ENCODE results near the gene FAM20C.

FAM20C gene

DNA sequence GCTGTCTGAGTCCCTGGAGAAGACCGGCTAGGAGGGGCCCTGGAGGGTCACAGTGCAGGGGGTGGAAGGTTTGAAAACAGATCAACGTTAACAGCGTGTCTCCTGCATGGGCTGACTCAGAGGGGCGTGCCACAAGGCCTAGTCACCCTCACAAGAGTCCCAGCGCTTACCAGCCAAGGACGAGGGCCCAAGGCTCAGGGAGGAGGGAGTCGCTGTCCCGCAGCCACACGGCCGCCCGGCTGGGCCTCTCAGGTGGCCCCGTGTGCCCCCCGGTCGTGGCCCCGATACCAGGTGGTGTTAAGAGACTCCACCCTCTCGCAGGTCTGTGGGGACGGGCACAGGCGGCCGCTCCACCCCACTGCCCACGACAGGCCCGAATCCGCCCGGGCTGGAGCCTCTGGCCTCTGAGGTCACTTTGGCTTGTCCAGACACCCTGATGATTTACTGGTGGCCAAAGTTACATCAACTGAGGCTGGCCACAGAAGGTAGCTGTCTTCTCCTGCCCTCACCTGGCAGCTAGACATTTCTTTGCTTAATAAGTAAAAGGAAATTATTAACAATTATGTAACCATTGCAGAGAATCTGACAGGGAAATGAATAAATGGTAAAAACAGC, 34.0 kb downstream of the FAM20C start:
- H3K9me3 ChIP-seq (ENCODE audit: control insufficient read depth in 5 of 5, low read length in 5 of 5): no peaks in the 10 kb centered on the region
- H3K27me3 ChIP-seq (ENCODE audit: control insufficient read depth in 5 of 5, insufficient read depth in 4 of 5, low read length in 5 of 5): no peaks in the 10 kb centered on the region

DNA sequence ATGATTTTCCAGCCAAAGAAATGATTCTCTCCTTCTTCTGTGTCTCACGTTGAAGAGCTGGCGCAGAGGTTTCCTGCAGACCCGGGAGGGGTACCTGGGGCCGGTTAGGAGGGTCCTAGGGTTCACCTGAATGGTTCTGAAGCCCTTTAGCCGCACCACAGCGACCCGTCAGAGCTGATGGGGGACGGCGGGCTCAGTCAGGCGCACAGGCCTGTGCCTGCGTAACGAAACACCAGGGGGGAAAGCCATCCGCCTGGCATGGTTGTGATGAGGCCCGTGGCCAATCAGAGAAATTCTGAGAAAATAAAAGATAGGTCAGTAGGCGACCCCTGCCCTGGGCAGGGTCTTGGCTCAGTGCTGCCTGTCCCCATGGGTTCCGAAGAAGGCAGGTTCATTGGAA, 35.6 kb downstream of the FAM20C start:
- Histone ChIP-seq H3K27ac (ENCODE audit: low read depth, low read length) (no peak overlapping the region), H3K27me3 (ENCODE audit: control insufficient read depth in 5 of 5, insufficient read depth in 4 of 5, low read length in 5 of 5) (no peaks in the 10 kb centered on the region), H3K9me3 (ENCODE audit: control insufficient read depth in 5 of 5, low read length in 5 of 5) (no peaks in the 10 kb centered on the region), H3K36me3 (ENCODE audit: control insufficient read depth in 5 of 5, insufficient read depth in 5 of 5, low read length in 5 of 5) (peaks cover 0 to 13% (median 0%) of the 10 kb centered on the region in 5 donors), H3K9ac (ENCODE audit: low read length in 5 of 5) (peak overlapping the region in 1 of 5 donors; percentile 19), H3K4me1 (ENCODE audit: control insufficient read depth in 5 of 5, insufficient read depth in 5 of 5, low read length in 5 of 5) (peaks cover 3 to 33% (median 25%) of the 10 kb centered on the region in 5 donors), H3K4me3 (ENCODE audit: low read depth in 1 of 5, low read length in 5 of 5) (no peak overlapping the region)

More for the DNA sequence above, 34.0 kb downstream of the FAM20C start:
- Histone ChIP-seq H3K4me1 (ENCODE audit: control insufficient read depth in 5 of 5, insufficient read depth in 5 of 5, low read length in 5 of 5) (peaks cover 0 to 19% (median 14%) of the 10 kb centered on the region in 5 donors), H3K9ac (ENCODE audit: low read length in 5 of 5) (no peak overlapping the region), H3K4me3 (ENCODE audit: low read depth in 1 of 5, low read length in 5 of 5) (no peak overlapping the region), H3K27ac (ENCODE audit: low read depth, low read length) (peak overlapping the region; percentile 24), H3K36me3 (ENCODE audit: control insufficient read depth in 5 of 5, insufficient read depth in 5 of 5, low read length in 5 of 5) (peaks cover 0 to 15% (median 0%) of the 10 kb centered on the region in 5 donors)

GRCh38 chr7:228610-229009, 36.2 kb downstream of the FAM20C start:
- peaks cover 6 to 40% (median 32%) of the 10 kb centered on the region in 5 donors for H3K4me1 ChIP-seq (ENCODE audit: control insufficient read depth in 5 of 5, insufficient read depth in 5 of 5, low read length in 5 of 5)
- no peak overlapping the region for H3K4me3 ChIP-seq (ENCODE audit: low read depth in 1 of 5, low read length in 5 of 5)

GRCh38 chr7:229184-229964, 37.0 kb downstream of the FAM20C start:
- peaks cover 6 to 47% (median 40%) of the 10 kb centered on the region in 5 donors for H3K4me1 ChIP-seq (ENCODE audit: control insufficient read depth in 5 of 5, insufficient read depth in 5 of 5, low read length in 5 of 5)

More at GRCh38 chr7:228610-229009, 36.2 kb downstream of the FAM20C start:
- peak overlapping the region in 1 of 5 donors; percentile 10 for H3K9ac ChIP-seq (ENCODE audit: low read length in 5 of 5)
- peaks cover 0 to 8% (median 0%) of the 10 kb centered on the region in 5 donors for H3K36me3 ChIP-seq (ENCODE audit: control insufficient read depth in 5 of 5, insufficient read depth in 5 of 5, low read length in 5 of 5)
- H3K27me3 ChIP-seq (ENCODE audit: control insufficient read depth in 5 of 5, insufficient read depth in 4 of 5, low read length in 5 of 5): no peaks in the 10 kb centered on the region
- H3K9me3 ChIP-seq (ENCODE audit: control insufficient read depth in 5 of 5, low read length in 5 of 5): no peaks in the 10 kb centered on the region
- no peak overlapping the region for H3K27ac ChIP-seq (ENCODE audit: low read depth, low read length)

GRCh38 chr7:230274-230673, 37.9 kb downstream of the FAM20C start:
- Histone ChIP-seq H3K4me1 (ENCODE audit: control insufficient read depth in 5 of 5, insufficient read depth in 5 of 5, low read length in 5 of 5) (peaks cover 6 to 56% (median 45%) of the 10 kb centered on the region in 5 donors), H3K9ac (ENCODE audit: low read length in 5 of 5) (no peak overlapping the region), H3K27me3 (ENCODE audit: control insufficient read depth in 5 of 5, insufficient read depth in 4 of 5, low read length in 5 of 5) (no peaks in the 10 kb centered on the region), H3K27ac (ENCODE audit: low read depth, low read length) (no peak overlapping the region), H3K4me3 (ENCODE audit: low read depth in 1 of 5, low read length in 5 of 5) (no peak overlapping the region), H3K36me3 (ENCODE audit: control insufficient read depth in 5 of 5, insufficient read depth in 5 of 5, low read length in 5 of 5) (peaks cover 0 to 5% (median 0%) of the 10 kb centered on the region in 5 donors), H3K9me3 (ENCODE audit: control insufficient read depth in 5 of 5, low read length in 5 of 5) (no peaks in the 10 kb centered on the region)

More at GRCh38 chr7:229184-229964, 37.0 kb downstream of the FAM20C start:
- peak overlapping the region in 1 of 5 donors; percentile 13 for H3K9ac ChIP-seq (ENCODE audit: low read length in 5 of 5)
- H3K36me3 ChIP-seq (ENCODE audit: control insufficient read depth in 5 of 5, insufficient read depth in 5 of 5, low read length in 5 of 5): peaks cover 0 to 5% (median 0%) of the 10 kb centered on the region in 5 donors
- H3K27me3 ChIP-seq (ENCODE audit: control insufficient read depth in 5 of 5, insufficient read depth in 4 of 5, low read length in 5 of 5): no peaks in the 10 kb centered on the region
- no peak overlapping the region for H3K27ac ChIP-seq (ENCODE audit: low read depth, low read length)
- H3K4me3 ChIP-seq (ENCODE audit: low read depth in 1 of 5, low read length in 5 of 5): no peak overlapping the region
- no peaks in the 10 kb centered on the region for H3K9me3 ChIP-seq (ENCODE audit: control insufficient read depth in 5 of 5, low read length in 5 of 5)

DNA sequence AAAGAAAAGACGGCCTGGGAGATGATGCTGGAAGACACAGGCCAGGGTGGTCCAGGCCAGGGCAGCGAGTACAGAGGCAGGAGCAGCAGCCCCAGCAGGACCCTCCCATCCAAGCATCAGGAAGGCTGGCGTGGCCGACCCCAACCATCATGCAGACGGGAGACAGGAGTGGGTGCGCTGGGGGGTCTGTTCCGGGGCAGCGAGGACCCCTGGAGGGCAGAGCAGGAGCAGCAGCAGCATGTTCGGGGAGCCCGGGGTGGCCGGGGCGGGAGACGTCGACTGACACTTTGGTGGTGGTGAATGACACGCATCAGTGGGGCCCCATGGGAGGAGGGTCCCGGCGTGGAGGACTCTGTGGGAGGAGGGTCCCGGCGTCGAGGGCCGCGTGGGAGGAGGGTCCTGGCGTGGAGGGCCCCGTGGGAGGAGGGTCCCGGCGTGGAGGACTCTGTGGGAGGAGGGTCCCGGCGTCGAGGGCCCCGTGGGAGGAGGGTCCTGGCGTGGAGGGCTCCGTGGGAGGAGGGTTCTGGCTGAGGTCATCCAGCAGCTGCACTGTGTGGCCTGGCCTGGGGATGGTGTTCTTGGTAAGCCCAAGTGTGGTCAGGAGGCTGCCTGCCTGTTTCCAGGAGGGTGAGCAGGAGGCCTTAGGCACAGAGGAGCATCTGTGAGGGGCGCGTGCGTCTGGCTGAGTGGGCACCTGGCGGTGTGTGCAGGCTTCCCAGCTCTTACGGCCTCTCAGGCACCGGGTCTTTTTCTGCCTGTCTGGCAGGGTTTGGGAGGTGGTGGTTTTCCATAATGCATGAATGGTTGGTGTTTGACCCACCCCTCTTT, 38.9 kb downstream of the FAM20C start:
- H3K4me3 ChIP-seq (ENCODE audit: low read depth in 1 of 5, low read length in 5 of 5): no peak overlapping the region
- H3K27ac ChIP-seq (ENCODE audit: low read depth, low read length): no peak overlapping the region
- H3K9ac ChIP-seq (ENCODE audit: low read length in 5 of 5): no peak overlapping the region
- H3K36me3 ChIP-seq (ENCODE audit: control insufficient read depth in 5 of 5, insufficient read depth in 5 of 5, low read length in 5 of 5): peaks cover 0 to 2% (median 0%) of the 10 kb centered on the region in 5 donors
- no peaks in the 10 kb centered on the region for H3K9me3 ChIP-seq (ENCODE audit: control insufficient read depth in 5 of 5, low read length in 5 of 5)
- H3K4me1 ChIP-seq (ENCODE audit: control insufficient read depth in 5 of 5, insufficient read depth in 5 of 5, low read length in 5 of 5): peaks cover 6 to 65% (median 52%) of the 10 kb centered on the region in 5 donors
- no peaks in the 10 kb centered on the region for H3K27me3 ChIP-seq (ENCODE audit: control insufficient read depth in 5 of 5, insufficient read depth in 4 of 5, low read length in 5 of 5)

- H3K27me3 ChIP-seq (ENCODE audit: control insufficient read depth in 5 of 5, insufficient read depth in 4 of 5, low read length in 5 of 5): no peaks in the 10 kb centered on the region
- peaks cover 6 to 65% (median 52%) of the 10 kb centered on the region in 5 donors for H3K4me1 ChIP-seq (ENCODE audit: control insufficient read depth in 5 of 5, insufficient read depth in 5 of 5, low read length in 5 of 5)
- H3K4me3 ChIP-seq (ENCODE audit: low read depth in 1 of 5, low read length in 5 of 5): no peak overlapping the region
- H3K27ac ChIP-seq (ENCODE audit: low read depth, low read length): no peak overlapping the region
- H3K9ac ChIP-seq (ENCODE audit: low read length in 5 of 5): no peak overlapping the region
- H3K9me3 ChIP-seq (ENCODE audit: control insufficient read depth in 5 of 5, low read length in 5 of 5): no peaks in the 10 kb centered on the region
- peaks cover 0 to 2% (median 0%) of the 10 kb centered on the region in 5 donors for H3K36me3 ChIP-seq (ENCODE audit: control insufficient read depth in 5 of 5, insufficient read depth in 5 of 5, low read length in 5 of 5)
Observed at GRCh38 chr7:231858-232246, 39.5 kb downstream of the FAM20C start.

GRCh38 chr7:232410-233248, 40.3 kb downstream of the FAM20C start:
- no peak overlapping the region for H3K4me3 ChIP-seq (ENCODE audit: low read depth in 1 of 5, low read length in 5 of 5)
- peaks cover 0 to 4% (median 0%) of the 10 kb centered on the region in 5 donors for H3K36me3 ChIP-seq (ENCODE audit: control insufficient read depth in 5 of 5, insufficient read depth in 5 of 5, low read length in 5 of 5)
- no peaks in the 10 kb centered on the region for H3K27me3 ChIP-seq (ENCODE audit: control insufficient read depth in 5 of 5, insufficient read depth in 4 of 5, low read length in 5 of 5)
- H3K27ac ChIP-seq (ENCODE audit: low read depth, low read length): no peak overlapping the region
- peaks cover 6 to 65% (median 52%) of the 10 kb centered on the region in 5 donors for H3K4me1 ChIP-seq (ENCODE audit: control insufficient read depth in 5 of 5, insufficient read depth in 5 of 5, low read length in 5 of 5)
- no peak overlapping the region for H3K9ac ChIP-seq (ENCODE audit: low read length in 5 of 5)
- H3K9me3 ChIP-seq (ENCODE audit: control insufficient read depth in 5 of 5, low read length in 5 of 5): no peaks in the 10 kb centered on the region
